ENCODE measurements around the gene GRIK4. TPM values are rescaled to one million over a fixed set of nuclear protein-coding genes. Genes with fewer than 3 reads are reported as not detected.

GRIK4 gene
- total RNA-seq, 1 experiment from 2014 or later: 3.3 TPM

DNA sequence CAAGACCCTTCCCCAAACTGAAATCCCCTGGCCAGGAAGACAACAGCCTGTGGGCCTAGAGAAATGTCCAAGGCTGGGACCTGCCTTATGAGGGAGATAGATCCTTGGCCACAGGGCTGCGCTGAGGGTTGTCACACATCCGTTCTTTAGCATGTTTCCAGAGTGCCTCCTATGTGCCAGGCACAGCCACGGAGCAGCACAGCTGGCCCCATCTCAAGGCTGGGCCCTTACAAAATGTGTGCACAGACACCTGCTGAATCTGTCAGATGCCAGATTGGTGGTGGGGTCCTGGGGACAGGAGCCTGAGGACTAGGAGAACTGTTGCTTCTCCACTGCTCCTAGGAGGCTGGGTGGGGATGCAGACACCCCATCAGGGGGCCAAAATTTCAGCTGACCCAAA is 11.2 kb downstream of the GRIK4 start:
- H3K27ac Mint-ChIP-seq: 0 out of 2 replicates have a peak overlapping the region, but pooled peaks have one; percentile 41
- no peak for ATAC-seq
- ChIA-PET POLR2A (no interaction called here), CTCF (interaction anchor here (0.9 to 1.4 kb wide), 5 partner anchors 11 to 162 kb away, joined by 3 to 13 read pairs (median 5); partner anchors contain the start of gene GRIK4)
- no peaks in the 10 kb centered on the region for H3K27me3 Mint-ChIP-seq (ENCODE audit: low read depth)
- TF ChIP-seq ZNF396 (CRISPR knock-in tag; IDR thresholded peaks at IDR 0.05; ENCODE audit: borderline replicate concordance) (no peak), SMAD4 (CRISPR knock-in tag; IDR thresholded peaks at IDR 0.05) (no peak)
- H3K4me1 Mint-ChIP-seq: peaks cover 50% of the 10 kb centered on the region
- no peaks in the 10 kb centered on the region for H3K36me3 Mint-ChIP-seq
- DNase-seq (ENCODE audit: low spot score): no peak
- no peak overlapping the region for H3K4me3 Mint-ChIP-seq
- no peaks in the 10 kb centered on the region for H3K9me3 Mint-ChIP-seq

GRCh38 chr11:120523196-120523595 is 11.6 kb downstream of the GRIK4 start:
- Mint-ChIP-seq H3K36me3 (no peaks in the 10 kb centered on the region), H3K4me3 (no peak overlapping the region), H3K9me3 (no peaks in the 10 kb centered on the region), H3K27me3 (ENCODE audit: low read depth) (no peaks in the 10 kb centered on the region), H3K4me1 (peaks cover 46% of the 10 kb centered on the region), H3K27ac (peak overlapping the region; percentile 41; the same call in 1 of the 2 replicates)
- TF ChIP-seq ATF2 (CRISPR knock-in tag; IDR thresholded peaks at IDR 0.05; ENCODE audit: borderline replicate concordance, low read depth): no peak
- no peak for TF ChIP-seq MAX (CRISPR knock-in tag; IDR thresholded peaks at IDR 0.05)
- TF ChIP-seq SMAD4 (CRISPR knock-in tag; IDR thresholded peaks at IDR 0.05): no peak
- no peak for TF ChIP-seq ZNF671 (CRISPR knock-in tag; IDR thresholded peaks at IDR 0.05)
- no peak for TF ChIP-seq NR3C1 (CRISPR knock-in tag; conservative IDR thresholded peaks at IDR 0.05; ENCODE audit: low read depth)
- no peak for TF ChIP-seq ATF6 (CRISPR knock-in tag; IDR thresholded peaks at IDR 0.05)
- no peak for DNase-seq (ENCODE audit: low spot score)
- ChIA-PET CTCF (interaction anchor here (0.9 to 1.4 kb wide), 5 partner anchors 11 to 162 kb away, joined by 3 to 13 read pairs (median 5); partner anchors contain the start of gene GRIK4), POLR2A (interaction anchor here (1.0 kb wide), 1 partner anchor 31 kb away, joined by 3 read pairs; no protein-coding TSS in a partner anchor)
- peak; percentile 31 for ATAC-seq

DNA sequence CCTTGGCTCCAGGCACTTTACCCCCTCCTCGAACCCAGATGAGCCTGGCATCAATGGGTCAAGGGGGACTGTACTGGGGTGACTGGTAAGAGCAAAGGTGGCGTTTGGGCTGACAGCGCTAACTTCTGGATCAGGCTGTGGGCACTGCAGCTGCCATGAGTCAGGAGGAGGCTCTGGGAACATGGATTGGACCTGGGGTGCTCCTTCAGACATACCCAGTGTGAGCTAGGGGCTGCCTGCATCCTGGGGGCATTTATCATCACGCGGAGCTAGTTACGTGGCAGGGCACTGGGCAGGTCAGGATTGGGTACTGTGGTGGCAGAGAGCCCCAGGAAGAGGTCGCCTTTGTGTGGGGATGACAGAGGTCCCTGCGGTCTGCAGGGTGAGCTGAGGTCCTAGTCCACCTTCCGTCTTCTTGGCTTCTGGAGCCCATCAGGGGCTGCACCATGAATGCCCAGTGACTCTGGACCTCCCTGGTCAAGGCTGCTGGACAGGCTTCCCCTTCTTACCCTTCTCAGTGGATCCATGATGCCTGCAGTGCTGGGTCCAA is 13.1 kb downstream of the GRIK4 start:
- CTCF ChIA-PET: interaction anchor here (0.9 to 1.1 kb wide), 2 partner anchors 24 to 160 kb away, joined by 3 to 4 read pairs; no protein-coding TSS in a partner anchor
- no peak for TF ChIP-seq ZNF671 (CRISPR knock-in tag; IDR thresholded peaks at IDR 0.05)
- TF ChIP-seq JUN (CRISPR knock-in tag; IDR thresholded peaks at IDR 0.05): no peak
- no peaks in the 10 kb centered on the region; the same call in 1 of the 2 replicates for H3K27me3 Mint-ChIP-seq (ENCODE audit: low read depth)

GRCh38 chr11:120525261-120526171 is 14.0 kb downstream of the GRIK4 start:
- H3K9me3 Mint-ChIP-seq: peaks cover 10% of the 10 kb centered on the region
- ATAC-seq (no peak), DNase-seq (ENCODE audit: low spot score) (no peak)
- POLR2A ChIA-PET: interaction anchor here (0.8 kb wide), 1 partner anchor 11 kb away, joined by 3 read pairs; no protein-coding TSS in a partner anchor
- H3K36me3 Mint-ChIP-seq: peaks cover 8% of the 10 kb centered on the region; the same call in 1 of the 2 replicates
- no peak overlapping the region for H3K27ac Mint-ChIP-seq
- no peaks in the 10 kb centered on the region; the same call in 1 of the 2 replicates for H3K27me3 Mint-ChIP-seq (ENCODE audit: low read depth)
- H3K4me1 Mint-ChIP-seq: peaks cover 51% of the 10 kb centered on the region
- CTCF ChIA-PET: interaction anchor here (0.9 to 1.2 kb wide), 4 partner anchors 14 to 159 kb away, joined by 3 to 4 read pairs (median 3); partner anchors contain the start of gene GRIK4
- no peak overlapping the region for H3K4me3 Mint-ChIP-seq
- TF ChIP-seq FOXP4 (CRISPR knock-in tag; IDR thresholded peaks at IDR 0.05) (no peak), NFATC4 (CRISPR knock-in tag; IDR thresholded peaks at IDR 0.05) (no peak), IRF2 (CRISPR knock-in tag; IDR thresholded peaks at IDR 0.05; ENCODE audit: borderline replicate concordance, low read depth) (no peak), HMGA2 (CRISPR knock-in tag; IDR thresholded peaks at IDR 0.05) (no peak)
- TF ChIP-seq, protein P1, sequence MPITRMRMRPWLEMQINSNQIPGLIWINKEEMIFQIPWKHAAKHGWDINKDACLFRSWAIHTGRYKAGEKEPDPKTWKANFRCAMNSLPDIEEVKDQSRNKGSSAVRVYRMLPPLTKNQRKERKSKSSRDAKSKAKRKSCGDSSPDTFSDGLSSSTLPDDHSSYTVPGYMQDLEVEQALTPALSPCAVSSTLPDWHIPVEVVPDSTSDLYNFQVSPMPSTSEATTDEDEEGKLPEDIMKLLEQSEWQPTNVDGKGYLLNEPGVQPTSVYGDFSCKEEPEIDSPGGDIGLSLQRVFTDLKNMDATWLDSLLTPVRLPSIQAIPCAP (CRISPR knock-in tag; IDR thresholded peaks at IDR 0.05): no peak
- TF ChIP-seq, protein P2, sequence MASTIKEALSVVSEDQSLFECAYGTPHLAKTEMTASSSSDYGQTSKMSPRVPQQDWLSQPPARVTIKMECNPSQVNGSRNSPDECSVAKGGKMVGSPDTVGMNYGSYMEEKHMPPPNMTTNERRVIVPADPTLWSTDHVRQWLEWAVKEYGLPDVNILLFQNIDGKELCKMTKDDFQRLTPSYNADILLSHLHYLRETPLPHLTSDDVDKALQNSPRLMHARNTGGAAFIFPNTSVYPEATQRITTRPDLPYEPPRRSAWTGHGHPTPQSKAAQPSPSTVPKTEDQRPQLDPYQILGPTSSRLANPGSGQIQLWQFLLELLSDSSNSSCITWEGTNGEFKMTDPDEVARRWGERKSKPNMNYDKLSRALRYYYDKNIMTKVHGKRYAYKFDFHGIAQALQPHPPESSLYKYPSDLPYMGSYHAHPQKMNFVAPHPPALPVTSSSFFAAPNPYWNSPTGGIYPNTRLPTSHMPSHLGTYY (CRISPR knock-in tag; IDR thresholded peaks at IDR 0.05): no peak

More for the DNA sequence above, 13.1 kb downstream of the GRIK4 start:
- POLR2A ChIA-PET: no interaction called here
- DNase-seq (ENCODE audit: low spot score): no peak
- Mint-ChIP-seq H3K36me3 (peaks cover 8% of the 10 kb centered on the region; the same call in 1 of the 2 replicates), H3K9me3 (peaks cover 10% of the 10 kb centered on the region), H3K4me3 (no peak overlapping the region), H3K4me1 (peaks cover 51% of the 10 kb centered on the region), H3K27ac (no peak overlapping the region)
- ATAC-seq: no peak

All from WTC11 (cell line).